Kasumi-1 (cell line): ENCODE data around the gene ARPC1B.
"Not testable (repeated sequence)": the region's sequence is repeated elsewhere in the genome, so short reads cannot be mapped to it uniquely, and the experiment has no call there.

Source experiments
- DNase-seq, 2 experiments: peaks; one replicate each; lab custom pipeline; 2025; lab: John Stamatoyannopoulos, UW

Gene ARPC1B

GRCh38 chr7:99368750-99369389 lies 5.7 kb upstream of the ARPC1B start:
- no peak for DNase-seq

- peak; percentile 75 to 77 for DNase-seq
These were observed 4.7 kb upstream of the ARPC1B start for GRCh38 chr7:99369767-99370391.

- no peak for DNase-seq
These were observed 3.1 kb upstream of the ARPC1B start for GRCh38 chr7:99371376-99371920.

GRCh38 chr7:99372275-99373090 lies 2.0 kb upstream of the ARPC1B start:
- no peak for DNase-seq

DNA sequence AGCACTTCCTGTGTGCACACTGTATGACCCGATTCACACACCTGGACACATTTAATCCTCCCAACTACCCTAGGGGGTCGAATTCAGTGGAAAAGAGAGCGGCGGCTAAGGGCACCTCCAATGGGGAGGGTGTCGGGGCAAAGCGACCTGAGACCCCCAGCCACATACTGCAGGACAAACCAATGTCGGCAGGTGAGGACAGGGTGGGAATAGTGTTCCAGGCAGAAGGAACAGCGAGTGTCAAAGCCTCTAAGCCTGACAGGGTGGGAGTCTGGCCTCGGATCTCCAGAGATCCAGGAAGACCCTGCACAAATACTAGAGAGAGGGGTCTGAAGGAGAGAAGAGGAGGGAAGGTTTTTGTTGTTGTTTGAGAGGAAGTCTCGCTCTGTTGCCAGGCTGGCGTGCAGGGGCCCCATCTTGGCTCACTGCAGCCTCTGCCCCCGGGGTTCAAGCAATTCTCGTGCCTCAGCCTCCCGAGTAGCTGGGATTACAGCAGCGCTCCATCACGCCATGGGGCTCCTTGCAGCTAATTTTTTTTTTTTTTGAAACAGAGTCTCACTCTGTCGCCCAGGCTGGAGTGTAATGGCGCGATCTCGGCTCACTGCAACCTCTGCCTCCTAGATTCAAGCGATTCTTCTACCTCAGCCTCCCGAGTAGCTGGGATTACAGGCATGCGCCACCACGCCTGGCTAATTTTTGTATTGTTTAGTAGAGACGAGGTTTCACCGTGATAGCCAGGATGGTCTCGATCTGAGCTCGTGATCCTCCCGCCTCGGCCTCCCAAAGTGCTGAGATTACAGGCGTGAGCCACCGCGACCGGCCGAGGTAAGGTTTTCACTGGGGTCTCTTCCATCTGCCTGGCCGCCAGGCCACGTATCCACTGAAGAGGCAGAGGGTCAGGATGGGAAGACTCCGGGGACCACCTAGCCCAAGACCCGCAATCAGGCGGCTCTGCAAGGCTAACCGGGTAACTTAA lies 1.2 kb upstream of the ARPC1B start:
- DNase-seq = no peak

DNA sequence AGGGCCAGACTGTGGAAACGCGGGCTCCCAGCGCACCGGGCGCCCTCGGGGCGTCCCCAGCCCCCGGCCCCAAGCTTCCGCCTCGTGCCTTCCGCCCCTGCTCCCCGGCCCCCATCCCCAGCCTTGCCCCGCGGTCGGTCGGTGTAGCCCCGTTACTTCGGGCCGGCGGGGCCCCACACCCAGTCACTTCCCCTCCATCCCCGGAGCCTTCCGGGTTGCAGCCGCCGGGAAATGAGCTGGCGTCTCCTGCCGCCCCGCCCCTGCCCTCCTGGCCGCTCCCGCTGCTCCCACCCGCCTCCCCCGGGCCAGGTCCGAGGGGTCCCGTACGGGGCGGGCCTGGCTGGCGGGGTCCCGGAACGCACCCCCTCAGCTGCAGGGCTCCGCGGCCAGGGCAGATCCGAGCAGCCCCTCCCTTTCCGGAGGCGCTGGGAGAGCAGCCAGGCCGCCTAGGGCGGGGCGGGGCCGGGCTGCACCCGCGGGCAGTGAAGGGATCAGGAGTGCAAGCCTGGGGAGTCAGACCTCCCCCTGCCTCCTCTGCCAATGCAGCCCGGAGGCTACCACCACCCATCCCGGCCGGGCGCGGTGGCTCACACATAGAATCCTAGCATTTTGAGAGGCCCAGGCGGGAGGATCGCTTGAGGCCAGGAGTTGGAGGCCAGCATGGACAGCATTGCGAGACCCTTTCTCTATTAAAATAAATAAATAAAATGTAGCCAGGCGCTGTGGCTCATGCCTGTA lies 709 bp downstream of the ARPC1B start:
- DNase-seq = peak; percentile 67 to 71

GRCh38 chr7:99379043-99379577 lies 4.6 kb downstream of the ARPC1B start:
- peak; percentile 93 to 96 for DNase-seq

DNA sequence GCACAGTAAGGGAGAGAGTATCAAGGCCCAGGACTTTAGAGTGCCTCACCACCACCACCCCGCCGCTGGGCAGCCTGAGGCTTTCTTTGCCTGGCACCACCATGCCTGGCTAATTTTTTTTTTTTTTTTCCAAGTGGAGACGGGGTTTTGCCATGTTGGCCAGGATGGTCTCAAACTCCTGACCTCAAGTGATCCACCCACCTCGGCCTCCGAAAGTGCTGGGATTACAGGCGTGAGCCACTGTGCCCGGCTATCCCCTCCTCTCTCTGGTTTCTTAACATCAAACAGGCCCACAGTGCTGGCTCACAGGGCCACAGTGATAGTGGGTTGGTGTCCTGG lies 5.1 kb downstream of the ARPC1B start:
- DNase-seq = not testable (repeated sequence)

- DNase-seq = peak; percentile 99
These were observed 5.7 kb downstream of the ARPC1B start for GRCh38 chr7:99380032-99380822.

- no peak for DNase-seq
These were observed 6.5 kb downstream of the ARPC1B start for GRCh38 chr7:99380823-99381663.

- DNase-seq = no peak
These were observed 7.1 kb downstream of the ARPC1B start for GRCh38 chr7:99381664-99382075.

DNA sequence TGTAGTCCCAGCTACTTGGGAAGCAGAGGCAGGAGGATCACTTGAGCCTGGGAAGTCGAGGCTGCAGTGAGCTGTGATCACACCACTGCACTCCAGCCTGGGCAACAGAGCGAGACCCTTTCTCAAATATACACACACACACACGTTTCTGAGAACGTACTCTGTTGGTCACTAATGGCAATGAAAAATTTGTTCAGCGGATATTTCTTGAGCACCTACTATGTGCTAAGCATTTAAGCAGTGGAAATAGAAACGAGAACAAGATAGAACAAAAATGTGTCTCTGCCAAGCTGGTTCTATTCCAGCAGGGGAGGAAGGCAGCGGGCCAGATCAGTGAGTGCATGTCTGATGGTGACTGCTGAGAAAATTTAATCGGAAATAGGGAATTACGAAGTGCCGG lies 8.7 kb downstream of the ARPC1B start:
- DNase-seq = no peak

DNA sequence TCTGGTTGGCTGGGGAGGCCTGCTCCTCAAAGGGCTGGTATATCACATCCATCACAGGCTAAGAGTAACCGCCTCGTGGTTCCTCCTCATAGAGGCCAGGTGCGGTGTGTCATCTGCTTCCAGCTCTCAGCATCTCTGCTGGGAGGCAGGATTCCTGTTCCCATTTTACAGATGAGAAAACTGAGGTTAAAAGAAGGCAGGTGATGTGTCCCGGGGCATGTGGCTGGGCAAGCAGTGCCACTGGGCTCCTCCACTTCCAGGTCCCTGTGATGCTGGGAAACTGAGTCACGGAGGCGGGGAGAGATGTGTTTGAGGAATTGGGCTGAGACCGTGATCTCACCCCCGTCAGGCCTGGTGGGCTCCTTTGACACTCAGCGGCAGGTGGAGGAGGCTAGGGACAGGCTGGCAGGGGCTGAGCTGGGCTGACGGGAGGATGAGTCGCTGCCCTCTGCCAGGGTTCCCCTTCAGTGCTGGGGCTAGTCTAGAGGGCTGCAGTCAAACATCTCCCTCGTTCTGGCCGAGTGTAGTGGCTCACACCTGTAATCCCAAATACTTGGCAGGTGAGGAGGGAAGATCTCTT lies 9.4 kb downstream of the ARPC1B start:
- no peak for DNase-seq

DNA sequence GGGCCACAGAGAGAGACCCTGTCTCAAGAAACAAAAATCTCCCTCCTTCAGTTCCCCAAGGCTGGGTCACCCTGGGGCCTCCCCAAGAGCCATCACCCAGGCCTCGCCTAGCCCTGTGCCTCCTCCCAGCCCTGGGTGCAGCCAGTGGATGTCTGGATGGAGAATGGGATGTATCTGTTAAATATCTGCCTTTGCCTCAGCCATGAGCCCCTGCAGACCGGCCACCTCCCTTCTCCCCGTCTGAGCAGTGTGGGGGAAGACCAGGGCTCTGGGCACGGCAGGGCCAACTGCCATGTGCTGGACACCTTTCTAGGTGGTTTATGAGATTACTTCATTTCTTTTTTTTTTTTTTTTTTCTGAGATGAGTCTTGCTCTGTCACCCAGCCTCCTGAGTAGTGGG lies 10.0 kb downstream of the ARPC1B start:
- DNase-seq = no peak

GRCh38 chr7:99385564-99385963 lies 11.0 kb downstream of the ARPC1B start:
- DNase-seq = no peak

- DNase-seq = peak; percentile 72 to 75
These were observed 12.2 kb downstream of the ARPC1B start for GRCh38 chr7:99386584-99387238.

- DNase-seq = not testable (repeated sequence)
These were observed 12.7 kb downstream of the ARPC1B start for GRCh38 chr7:99387239-99387635.

- DNase-seq = no peak
These were observed 13.4 kb downstream of the ARPC1B start for GRCh38 chr7:99387912-99388311.
